GM18499 (cell line): ENCODE data around the gene P3H2.

ENCODE experiments used
- ATAC-seq: cut with Tn5 transposase; IDR thresholded peaks from one replicate; pipeline ENCODE4 v1.9.1; 2021; ENCODE audit warnings: moderate number of reproducible peaks; ENCODE audit not compliant: insufficient read depth, unreplicated experiment

Gene P3H2

GRCh38 chr3:190027116-190027515 is 93.6 kb downstream of the P3H2 start:
- ATAC-seq, result no peak

DNA sequence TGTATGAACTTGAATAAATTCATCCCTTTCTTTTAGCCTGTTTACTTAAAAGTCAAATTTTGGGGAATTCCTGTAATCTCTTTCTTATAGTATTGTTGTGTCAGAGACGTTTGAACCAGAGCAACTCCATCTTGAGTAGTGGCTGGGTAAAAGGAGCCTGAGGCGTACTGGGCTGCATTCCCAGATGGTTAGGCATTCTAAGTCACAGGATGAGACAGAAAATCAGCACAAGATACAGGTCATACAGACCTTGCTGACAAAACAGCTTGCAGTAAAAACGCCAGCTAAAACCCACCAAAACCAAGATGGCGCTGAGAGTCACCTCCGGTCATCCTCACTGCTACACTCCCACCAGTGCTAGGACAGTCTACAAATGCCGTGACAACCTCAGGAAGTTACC is 94.5 kb downstream of the P3H2 start:
- no peak for ATAC-seq

DNA sequence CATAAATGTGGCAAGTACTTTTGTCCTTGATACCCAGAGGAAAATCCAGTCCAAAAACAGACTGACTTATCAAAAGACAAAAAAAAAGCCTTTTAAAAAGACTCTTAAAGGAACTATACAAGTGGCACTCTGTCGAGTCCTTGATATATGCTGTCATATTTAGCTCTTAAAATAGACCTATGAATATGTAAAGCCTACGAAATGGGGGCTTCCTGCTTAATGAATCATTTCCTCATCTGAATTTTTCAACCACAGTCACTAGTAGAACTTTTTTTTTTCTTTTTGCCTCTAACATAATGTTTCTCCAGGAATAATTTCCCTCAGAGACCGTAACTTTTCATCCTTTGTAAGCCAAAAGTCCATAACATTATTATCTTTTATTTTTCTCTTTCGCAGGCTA is 95.8 kb downstream of the P3H2 start:
- ATAC-seq, result peak; percentile 63

DNA sequence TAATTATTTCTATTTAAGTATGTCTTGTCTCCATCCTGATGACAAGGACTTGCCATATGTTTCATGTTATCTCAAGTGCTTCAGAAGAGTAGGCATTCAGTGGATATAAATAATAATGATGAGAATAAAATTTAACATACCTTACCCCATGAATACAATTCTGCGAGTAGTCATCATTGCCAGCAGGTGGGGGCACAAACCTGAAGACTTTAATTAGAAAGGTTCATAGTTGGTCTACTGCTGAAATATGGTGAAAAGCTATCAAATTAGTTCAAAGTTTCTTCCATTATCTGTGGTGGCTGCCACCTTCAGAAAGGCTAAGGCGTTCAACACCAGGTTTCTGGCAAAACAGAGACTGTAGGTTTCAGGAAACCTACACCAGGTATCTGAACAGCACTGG is 100.9 kb downstream of the P3H2 start:
- no peak for ATAC-seq

GRCh38 chr3:190019006-190019405 is 101.7 kb downstream of the P3H2 start:
- no peak for ATAC-seq

DNA sequence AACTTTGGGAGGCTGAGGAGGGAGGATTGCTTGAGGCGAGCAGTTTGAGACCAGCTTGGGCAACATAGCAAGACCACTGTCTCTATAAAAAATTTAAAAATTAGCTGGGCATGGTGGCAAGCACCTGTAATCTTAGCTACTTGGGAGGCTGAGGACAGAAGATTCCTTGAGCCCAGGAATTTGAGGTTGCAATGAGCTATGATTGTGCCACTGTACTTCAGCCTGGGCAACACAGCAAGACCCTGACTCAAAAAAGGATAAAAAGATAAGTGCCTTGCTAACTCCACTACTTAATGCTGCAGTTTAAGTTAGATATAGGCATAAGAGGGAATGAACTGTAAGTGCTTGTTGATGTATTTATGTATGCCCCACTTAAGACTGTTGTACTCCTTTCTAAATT is 102.2 kb downstream of the P3H2 start:
- ATAC-seq, result no peak

DNA sequence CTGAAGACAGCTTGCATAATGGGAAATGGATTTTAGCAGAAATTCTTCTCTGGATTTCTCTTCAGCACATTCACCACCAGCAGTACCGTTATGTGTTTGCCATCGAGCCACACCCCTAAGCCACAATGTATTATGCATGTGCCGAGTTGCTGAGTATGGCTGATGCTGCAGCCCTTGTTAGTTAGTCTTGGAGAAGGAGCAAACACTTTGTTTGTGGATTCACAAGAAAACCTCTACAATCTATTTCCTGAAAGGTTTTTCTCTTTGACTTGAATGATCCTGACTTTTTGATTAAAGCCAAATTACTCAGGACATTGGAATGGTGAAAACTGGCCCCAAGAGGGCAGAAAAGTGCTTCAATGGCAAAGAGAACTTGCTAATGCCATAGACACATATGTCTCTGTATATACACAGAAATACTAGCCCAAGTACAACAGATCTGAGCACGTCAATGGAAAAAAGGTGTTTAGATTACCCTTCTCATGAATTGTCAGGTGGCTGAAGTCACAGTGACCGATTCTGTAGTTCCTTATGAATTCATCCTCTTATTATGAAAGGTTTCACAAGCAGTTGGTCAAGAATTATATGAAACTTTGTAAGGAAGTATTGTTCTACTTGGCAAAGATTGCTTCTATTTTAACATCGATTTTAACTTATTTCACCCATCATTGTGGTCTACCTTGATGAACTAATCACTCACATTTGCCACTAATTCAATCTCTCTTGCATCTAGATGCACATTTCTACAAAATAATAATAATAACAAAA is 103.0 kb downstream of the P3H2 start:
- ATAC-seq, result no peak

GRCh38 chr3:190016966-190017365 is 103.7 kb downstream of the P3H2 start:
- ATAC-seq, result no peak

DNA sequence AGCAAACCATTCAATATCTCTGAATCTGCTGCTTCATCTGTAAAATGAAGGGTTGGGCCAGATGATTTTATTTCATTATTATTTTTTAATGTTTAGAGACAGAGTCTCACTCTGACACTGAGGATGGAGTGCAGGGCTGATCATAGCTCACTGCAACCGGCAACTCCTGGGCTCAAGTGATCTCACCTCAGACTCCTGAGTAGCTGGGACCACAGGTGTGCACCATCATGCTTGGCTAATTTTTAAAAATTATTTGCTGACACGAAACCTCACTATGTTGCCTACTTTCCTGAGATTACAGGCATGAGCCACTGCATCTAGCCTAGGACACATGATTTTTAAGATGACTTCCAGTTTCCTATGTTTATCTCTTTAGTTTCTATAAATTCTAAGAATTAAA is 105.8 kb downstream of the P3H2 start:
- ATAC-seq, result no peak

- ATAC-seq, result no peak
These were observed 106.5 kb downstream of the P3H2 start for GRCh38 chr3:190013943-190014924.

GRCh38 chr3:190012784-190013183 is 107.9 kb downstream of the P3H2 start:
- ATAC-seq, result no peak

- no peak for ATAC-seq
These were observed 108.3 kb downstream of the P3H2 start for GRCh38 chr3:190012314-190012782.

DNA sequence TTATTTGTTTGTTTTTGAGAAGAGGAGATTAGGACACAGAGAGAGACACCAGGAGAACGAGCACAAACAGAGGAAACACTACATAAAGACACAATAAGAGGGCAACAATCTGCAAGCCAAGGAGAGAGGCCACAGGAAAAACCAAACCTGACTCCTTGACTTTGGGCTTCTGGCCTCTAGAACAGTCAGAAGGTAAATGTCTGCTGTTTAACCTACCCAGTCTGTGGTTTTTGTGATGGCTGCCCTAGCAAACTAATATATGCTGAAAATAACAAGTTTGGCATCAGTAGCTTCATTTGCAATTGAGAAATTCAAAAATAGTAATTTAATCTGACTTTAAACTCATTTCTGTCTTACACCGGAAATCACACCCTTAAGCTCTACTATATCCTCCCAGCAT is 110.2 kb downstream of the P3H2 start:
- ATAC-seq, result no peak

GRCh38 chr3:190009614-190010013 is 111.1 kb downstream of the P3H2 start:
- no peak for ATAC-seq

- ATAC-seq, result no peak
These were observed 112.3 kb downstream of the P3H2 start for GRCh38 chr3:190008432-190008831.

GRCh38 chr3:190005343-190006113 is 115.2 kb downstream of the P3H2 start:
- ATAC-seq, result no peak

- ATAC-seq, result no peak
These were observed 116.0 kb downstream of the P3H2 start for GRCh38 chr3:190004656-190005055.

DNA sequence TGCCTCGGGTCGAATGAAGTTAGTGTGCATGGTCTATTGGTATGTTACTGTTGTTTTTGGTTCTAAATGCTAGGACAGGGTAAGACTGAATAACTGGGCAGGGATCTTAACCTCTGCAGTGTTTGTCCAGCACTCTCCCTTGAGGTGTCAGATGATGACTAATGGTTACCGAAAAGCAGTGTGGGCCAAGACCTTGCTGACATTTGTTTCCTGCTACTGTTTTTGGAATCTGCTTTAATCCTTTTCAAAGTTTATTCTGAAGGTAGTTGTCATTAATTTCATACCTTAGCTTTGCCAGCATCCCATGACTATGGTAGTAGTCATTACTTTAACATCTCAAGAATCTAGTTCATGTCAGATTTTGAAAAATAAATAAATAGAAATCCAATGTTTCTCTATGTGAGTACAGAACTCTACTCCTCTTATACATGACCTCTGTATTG is 117.0 kb downstream of the P3H2 start:
- ATAC-seq, result no peak

DNA sequence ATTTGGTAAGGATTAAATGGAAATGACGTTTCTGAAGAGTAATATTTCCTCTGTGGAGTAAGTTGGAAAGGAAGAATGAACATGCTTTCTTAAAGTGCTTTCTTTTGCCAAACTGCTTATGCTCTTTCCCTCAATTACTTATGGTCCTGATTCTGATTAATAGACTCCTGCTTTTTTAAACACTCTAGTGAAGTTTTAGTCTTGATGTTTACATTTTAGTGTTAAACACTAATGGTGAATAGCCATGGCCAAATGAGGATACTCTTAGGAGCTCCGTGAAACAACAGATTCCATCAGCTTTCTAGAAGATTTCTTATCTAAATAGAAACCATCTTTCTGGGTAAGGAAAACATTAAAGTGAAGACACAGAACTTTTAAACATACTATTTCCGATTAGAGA is 117.6 kb downstream of the P3H2 start:
- no peak for ATAC-seq

DNA sequence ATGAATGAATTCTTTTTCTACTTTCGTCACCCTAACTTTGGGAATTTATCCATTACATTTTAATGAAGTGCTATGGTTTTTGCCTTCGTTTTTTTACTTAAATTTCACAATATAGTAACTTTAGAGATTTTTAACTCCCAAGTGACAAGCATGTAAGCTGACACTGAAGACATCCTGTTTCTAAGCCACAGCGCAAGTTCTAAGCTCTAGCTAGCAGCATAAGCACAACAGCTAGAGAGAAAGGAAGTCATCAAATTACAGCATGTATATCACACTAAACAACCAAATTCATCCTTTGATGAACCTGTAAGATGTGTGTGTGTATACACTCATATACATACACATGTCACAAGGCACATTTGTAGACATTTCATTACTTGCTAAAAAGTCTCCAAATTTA is 119.3 kb downstream of the P3H2 start:
- ATAC-seq, result no peak

- ATAC-seq, result no peak
These were observed 119.9 kb downstream of the P3H2 start for GRCh38 chr3:190000861-190001196.
